Superior temporal gyrus (tissue), 1 donor: ENCODE measurements around the gene ZSCAN5B.
"Not testable (repeated sequence)": the region's sequence is repeated elsewhere in the genome, so short reads cannot be mapped to it uniquely, and the experiment has no call there.

Experiments used
- DNase-seq: peaks from one replicate; pipeline ENCODE4 v3.0.0-alpha.2; 2016; ENCODE audit errors: extremely low spot score

Gene ZSCAN5B

DNA sequence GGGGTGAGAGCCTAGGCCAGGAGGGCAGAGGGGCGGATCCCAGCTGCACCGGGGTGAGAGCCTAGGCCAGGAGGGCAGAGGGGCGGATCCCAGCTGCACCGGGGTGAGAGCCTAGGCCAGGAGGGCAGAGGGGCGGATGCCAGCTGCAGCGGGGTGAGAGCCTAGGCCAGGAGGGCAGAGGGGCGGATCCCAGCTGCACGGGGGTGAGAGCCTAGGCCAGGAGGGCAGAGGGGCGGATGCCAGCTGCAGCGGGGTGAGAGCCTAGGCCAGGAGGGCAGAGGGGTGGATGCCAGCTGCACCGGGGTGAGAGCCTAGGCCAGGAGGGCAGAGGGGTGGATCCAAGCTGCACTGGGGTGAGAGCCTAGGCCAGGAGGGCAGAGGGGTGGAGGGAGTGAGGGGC lies 21.3 kb downstream of the ZSCAN5B start:
- DNase-seq = not testable (repeated sequence)

DNA sequence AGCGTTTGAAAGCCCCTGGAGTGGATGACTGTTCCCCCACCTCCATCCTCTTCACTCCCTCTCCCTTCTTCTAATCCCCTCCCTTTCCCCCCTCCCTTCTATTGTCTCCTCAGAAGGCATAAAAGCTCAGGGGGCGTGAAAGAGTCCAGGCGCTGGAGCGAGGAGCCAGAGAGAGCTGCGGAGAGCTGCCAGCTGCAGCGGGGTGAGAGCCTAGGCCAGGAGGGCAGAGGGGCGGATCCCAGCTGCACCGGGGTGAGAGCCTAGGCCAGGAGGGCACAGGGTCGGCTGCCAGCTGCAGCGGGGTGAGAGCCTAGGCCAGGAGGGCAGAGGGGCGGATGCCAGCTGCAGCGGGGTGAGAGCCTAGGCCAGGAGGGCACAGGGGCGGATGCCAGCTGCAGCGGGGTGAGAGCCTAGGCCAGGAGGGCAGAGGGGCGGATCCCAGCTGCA lies 21.7 kb downstream of the ZSCAN5B start, which contains the start of gene GALP:
Gene GALP (plus strand): TSS at position 148 of the 447 bp plus-strand sequence. CDS start 1,101 bp downstream, outside the sequence.
- not testable (repeated sequence) for DNase-seq

DNA sequence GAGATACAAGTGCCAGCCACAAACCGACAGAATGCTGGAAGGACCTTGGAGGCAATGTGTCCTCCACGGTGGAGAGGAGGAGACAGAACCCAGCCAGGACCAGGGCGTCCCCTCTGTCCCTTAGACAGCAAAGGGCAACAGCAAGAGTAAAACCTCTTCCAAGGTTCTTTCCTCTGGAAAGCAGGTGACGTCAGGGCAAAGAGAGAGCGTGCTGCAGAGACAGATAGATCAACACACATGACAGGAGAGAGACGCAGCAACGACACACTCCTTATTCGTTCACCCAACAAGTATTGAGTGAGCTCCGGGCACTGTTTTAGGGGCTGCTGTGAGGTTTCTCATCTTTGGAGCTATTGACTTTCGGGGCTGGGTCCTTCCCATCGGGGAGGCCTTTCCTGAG lies 23.0 kb downstream of the ZSCAN5B start:
- DNase-seq = no peak

DNA sequence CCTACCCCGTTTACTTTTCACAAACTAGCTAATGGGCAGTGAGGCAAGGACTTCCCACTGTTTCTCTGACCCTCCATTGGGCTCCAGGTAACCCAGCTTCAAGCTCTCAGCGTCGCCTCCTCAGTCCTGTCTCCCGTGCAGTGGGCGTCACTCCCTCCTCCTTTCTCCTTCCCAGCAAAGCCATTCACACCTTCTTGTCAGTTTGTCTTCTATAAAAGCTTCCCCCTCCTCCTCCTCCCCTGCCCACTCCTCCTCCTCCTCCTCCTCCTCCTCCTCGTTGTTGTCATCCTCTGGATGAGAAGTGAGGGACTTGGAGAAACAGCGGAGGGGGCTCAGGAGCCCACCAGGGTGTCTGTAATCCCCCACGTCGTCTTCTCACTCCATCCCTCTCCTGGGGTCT lies 23.5 kb downstream of the ZSCAN5B start:
- no peak for DNase-seq

DNA sequence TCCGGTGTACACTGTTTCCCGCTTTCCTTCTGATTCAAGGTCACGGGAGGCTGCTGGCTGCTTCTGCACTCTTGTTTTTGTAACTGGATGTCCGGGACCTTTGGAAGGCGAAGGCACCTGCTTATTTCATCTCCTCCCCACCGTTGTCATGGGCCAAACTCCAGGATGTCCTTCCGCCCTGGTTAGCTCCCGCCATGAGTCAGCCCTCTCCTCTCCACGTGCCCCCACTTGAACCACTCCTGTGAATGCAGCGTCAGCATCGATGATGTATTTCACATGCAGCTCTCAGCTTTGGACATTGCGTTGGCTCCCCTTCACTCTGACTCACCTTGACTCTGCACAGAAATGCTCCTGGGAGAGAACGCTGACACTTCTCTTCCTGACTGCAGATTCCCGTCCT lies 27.3 kb downstream of the ZSCAN5B start:
- DNase-seq = no peak

DNA sequence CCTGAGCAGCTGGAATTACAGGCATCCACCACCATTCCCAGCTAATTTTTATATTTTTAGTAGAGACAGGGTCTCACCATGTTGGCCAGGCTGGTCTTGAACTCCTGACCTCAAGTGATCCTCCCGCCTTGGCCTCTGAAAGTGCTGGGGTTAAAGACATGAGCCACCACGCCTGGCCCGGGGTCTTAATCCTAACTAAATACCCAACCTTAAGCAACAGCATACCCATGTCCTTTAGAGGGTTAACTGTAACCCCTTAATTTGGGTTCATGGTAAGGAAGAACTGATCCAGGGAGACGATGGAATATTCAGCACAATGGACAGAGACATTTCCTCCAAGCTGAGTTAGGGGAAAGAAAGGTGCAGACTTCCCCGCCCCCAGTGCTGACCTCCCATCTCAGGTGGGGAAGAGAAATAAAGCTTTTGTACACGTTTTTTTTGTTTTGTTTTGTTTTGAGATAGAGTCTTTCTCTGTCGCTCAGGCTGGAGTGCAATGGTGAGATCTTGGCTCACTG lies 30.5 kb downstream of the ZSCAN5B start:
- DNase-seq = no peak

DNA sequence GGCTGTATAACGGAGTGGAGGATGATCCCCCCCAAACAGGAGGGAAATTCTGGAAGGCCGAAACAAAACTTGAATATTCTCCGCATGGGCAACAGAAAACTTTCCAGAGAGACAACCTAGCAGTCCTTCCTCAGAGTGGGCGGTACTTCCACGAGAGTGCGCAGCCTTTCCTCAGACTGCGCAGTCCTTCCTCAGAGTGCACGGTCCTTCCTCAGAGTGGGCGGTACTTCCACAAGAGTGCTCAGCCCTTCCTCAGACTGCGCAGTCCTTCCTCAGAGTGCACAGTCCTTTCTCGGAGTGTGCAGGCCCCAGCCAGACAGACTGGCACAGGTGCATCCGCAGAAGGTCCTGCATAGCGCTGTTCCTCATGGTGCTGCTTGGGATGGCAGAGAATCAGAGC lies 34.5 kb downstream of the ZSCAN5B start:
- DNase-seq = no peak

DNA sequence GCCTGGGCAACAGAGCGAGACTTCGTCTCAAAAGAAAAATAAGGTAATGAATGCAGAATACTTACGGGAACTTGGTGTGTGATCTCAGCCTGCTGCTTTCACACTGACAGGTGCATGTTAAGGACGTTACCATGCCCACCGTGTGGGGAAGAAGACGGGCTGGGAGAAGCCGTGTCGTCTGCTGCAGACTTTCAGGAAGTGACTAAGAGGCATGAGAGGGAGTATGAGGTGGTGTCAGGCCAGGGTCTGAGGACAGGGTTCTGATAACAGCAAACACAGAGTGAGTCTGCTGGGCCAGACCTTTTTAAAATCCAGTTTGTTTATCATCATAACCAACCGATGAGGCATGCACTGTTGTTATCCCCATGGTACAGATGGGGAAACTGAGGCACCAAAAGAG lies 35.3 kb downstream of the ZSCAN5B start:
- DNase-seq = no peak

DNA sequence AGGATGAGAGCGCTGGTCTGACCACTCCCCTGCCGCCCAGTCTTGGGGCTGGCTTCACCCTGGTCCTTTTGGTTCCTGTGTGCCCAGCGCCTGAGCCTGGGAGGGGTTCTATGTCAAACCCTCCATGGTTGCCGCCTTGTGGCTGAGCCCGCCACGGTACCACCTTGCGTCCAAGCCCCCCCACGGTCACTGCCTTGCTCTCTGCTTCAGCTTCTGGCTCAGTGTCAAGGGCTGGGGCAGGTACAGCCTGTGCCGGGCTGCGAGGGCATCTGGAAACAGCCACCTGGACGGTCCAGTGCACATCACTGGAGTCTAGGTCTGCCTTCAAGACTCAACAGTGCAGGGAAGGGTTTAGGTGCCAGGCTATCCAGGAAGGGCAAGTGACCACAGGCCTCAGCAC lies 36.0 kb downstream of the ZSCAN5B start:
- no peak for DNase-seq

DNA sequence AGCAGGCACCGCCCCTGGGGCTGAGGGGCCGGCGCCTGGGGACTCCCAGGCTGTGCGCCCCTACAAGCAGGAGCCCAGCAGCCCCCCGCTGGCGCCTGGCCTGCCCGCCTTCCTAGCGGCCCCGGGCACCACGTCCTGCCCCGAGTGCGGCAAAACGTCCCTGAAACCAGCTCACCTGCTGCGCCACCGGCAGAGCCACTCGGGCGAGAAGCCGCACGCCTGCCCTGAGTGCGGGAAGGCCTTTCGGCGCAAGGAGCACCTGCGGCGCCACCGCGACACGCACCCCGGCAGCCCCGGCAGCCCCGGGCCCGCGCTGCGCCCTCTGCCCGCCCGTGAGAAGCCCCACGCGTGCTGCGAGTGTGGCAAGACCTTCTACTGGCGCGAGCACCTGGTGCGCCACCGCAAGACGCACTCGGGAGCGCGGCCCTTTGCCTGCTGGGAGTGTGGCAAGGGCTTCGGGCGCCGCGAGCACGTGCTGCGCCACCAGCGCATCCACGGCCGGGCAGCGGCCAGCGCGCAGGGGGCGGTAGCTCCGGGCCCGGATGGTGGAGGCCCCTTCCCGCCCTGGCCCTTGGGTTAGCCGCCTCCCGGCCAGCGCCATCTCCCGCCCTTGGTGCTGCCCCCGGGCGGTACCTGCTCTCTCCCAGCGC lies 37.8 kb downstream of the ZSCAN5B start:
- no peak for DNase-seq

DNA sequence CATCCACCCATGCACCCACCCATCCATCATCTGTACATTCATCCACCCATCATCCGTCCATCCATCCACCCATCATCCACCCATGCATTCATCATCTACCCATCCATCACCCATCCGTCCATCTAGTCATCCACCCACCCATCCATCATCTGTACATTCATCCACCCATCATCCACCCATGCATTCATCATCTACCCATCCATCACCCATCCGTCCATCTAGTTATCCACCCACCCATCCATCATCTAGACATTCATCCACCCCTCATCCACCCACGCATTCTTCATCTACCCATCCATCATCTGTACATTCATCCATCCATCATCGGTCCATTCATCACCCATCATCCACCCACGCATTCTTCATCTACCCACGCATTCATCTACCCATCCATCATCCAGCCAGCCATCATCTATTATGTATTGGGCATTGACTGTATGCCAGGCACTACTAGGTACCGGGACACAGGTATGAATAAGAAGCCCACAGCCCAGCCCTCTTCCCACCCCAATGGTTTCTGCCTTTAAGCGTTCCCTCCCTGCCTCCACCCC lies 38.5 kb downstream of the ZSCAN5B start:
- no peak for DNase-seq

DNA sequence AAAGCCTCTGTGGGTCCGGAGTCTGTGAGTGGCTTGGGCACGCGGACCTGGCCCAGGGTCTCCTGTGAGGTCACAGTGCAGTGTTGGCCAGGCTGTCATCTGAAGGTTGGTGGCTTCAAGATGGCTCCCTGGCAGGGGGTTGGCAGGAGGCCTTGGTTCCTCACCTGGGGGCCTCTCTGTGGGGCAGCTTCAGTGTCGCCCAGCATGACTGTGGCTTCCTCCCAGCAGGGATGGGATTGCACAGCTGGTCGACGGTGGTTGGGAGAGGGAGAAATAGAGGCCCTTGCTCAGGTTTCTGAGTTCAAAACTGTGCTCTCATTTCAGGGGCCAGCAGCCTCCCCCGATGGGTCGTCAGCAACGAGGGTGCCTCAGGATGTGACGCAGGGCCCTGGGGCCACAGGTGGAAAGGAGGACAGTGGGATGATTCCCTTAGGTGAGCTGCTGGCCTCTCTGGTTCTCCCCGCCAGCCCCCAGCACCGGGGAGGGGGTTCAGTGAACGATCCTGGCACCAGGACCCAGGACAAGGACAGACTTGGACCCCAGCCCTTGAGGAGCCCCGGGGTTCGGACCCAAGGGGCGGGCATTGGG lies 39.3 kb downstream of the ZSCAN5B start:
- DNase-seq = no peak

DNA sequence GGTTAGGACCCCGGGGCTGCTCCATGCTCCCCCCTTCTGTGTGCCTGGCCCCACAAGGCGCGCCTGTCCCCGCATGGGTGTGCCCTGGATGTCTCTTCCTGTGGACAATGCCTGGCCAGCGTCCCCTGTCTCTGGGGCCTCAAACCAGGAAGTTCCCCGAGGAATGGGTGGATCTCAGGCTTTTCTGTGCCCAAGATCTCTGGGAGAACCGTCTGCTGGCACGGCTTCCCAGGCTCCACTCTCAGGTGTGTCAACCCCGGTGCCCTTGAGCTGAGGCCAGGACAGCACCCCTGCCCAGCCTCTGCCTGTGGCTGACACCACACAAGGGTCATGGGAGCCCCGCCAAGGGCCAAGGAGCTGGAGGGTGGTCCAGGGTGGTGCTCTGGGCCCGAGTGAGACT lies 40.8 kb downstream of the ZSCAN5B start:
- no peak for DNase-seq

DNA sequence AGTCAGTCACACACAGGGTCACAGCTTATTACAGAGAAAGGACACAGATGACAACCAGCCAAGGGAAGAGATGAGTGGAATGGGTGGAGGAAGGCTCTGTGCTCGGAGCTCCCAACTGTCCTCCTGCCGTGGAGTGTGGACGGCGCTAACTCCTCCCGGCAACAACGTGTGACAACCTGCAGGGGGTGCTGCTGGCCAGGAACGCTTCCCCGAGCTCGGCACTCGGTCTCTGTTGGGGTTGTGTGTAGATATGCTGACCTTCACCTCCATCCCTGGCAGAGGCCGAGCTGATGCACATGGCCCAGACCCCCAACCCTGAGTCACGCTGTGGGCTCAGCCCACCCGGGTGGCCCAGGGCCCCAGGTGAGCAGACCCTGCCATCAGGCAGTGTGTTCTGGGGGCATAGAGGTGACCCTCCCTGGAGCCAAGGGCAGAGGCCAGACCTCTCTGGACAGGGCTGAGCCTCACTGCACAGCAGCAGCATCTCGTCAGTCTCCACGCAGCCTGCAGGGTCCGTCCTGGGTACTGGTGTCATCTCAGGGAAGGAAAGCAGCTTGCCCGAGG lies 42.4 kb downstream of the ZSCAN5B start:
- no peak for DNase-seq

DNA sequence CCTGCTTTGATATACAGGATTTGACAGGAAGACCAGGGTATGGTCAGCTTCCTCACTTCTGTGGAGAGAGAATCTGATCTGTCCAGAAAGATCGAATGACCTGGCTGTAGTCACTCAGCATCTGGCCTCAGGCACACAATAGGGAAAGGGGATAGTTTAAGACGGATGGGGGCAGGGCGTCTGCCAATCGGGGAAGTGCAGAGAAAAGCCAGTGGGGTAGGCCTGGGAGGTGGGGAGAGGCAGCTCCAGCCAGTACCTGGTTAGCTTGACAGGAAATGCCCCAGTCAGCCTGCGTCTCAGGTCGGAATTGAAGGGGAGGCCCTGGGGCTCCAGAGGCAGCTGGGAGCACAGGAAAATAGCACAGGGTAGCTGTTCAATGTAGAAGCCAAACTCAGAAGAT lies 44.1 kb downstream of the ZSCAN5B start:
- DNase-seq = no peak

DNA sequence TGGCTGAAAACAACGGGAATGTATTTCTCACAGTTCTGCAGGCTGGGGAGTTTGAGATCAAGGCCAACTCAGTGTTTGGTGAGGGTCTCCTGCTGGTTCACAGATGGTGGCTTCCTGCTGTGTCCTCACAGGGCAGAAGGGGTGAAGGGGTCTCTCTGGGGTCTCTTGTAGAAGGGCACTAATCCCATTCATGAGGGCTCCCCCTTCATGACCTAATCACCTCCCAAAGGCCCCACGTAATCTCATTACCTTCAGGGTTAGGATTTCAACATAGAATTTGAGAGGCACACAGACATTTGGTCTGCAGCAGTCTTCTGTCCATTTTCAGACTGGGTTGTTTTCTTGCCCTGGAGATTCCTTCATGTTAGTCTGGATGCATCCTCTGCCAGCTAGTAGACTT lies 44.9 kb downstream of the ZSCAN5B start:
- DNase-seq = no peak

DNA sequence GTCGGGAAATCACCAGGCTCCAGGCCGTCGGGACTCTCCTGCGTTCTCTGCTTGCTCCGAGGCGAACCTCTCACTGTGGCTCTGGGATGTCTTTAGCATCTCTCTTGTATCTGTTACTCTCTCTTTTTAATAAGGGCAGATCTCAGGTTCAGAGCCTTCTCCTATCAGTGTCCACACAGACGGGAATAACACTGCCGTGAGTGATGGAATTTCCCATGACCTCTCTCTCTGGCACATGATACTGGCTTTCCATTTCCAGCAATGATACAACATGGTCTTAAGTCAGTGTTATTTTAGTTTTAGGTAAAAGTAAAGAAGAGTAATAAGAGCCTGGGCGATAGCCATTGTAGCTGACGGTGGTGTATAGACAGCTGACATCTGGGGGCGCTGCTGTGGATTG lies 47.2 kb downstream of the ZSCAN5B start:
- no peak for DNase-seq

DNA sequence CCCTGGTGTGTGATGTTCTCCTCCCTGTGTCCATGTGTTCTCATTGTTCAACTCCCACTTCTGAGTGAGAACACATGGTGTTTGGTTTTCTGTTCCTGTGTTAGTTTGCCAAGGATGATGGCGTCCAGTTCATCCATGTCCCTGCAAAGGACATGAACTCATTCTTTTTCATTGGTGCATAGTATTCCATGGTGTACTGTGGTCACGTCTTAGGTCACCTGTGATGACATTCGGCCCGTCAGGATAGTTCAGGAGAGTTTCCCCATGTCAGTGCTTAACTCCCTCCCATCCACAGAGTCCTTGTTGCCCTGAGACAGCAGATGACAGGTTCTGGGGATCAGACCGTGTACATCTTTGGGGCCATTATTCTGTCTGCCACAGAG lies 47.9 kb downstream of the ZSCAN5B start:
- DNase-seq = no peak

DNA sequence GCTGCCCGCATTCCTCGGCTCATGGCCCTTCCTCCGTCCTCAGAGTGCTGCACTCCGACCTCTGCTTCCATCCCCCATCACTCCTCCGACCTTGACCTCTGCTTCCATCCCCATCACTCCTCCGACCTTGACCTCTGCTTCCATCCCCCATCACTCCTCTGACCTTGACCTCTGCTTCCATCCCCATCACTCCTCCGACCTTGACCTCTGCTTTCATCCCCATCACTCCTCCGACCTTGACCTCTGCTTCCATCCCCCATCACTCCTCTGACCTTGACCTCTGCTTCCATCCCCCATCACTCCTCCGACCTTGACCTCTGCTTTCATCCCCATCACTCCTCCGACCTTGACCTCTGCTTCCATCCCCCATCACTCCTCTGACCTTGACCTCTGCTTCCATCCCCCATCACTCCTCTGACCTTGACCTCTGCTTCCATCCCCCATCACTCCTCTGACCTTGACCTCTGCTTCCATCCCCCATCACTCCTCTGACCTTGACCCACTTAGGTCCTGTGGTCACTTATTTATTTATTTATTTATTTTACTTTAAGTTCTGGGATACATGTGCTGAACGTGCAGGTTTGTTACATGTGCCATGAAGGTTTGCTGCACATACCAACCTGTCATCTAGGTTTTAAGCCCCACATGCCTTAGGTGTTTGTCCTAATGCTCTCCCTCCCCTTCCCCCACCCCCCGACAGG lies 48.5 kb downstream of the ZSCAN5B start:
- DNase-seq = not testable (repeated sequence)

DNA sequence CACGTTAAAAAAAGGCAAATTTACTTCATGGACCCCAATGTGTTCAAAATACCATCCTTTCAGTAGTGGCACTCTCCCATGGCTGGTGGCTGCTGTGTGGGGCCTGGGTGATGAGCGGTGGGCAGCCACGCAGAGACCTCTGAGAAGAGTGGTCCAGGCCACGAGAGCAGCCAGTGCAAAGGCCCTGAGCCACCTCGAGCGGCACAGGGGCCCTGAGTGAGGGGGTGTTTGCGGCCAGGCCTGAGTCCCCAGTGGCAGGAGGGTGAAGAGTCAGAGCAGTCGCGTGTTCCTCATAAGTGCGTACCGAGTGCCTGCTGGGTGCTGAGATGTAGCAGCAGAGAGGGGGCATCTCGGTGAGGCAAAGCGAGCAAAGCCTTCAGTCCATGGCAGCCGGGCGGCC lies 49.5 kb downstream of the ZSCAN5B start:
- DNase-seq = no peak

DNA sequence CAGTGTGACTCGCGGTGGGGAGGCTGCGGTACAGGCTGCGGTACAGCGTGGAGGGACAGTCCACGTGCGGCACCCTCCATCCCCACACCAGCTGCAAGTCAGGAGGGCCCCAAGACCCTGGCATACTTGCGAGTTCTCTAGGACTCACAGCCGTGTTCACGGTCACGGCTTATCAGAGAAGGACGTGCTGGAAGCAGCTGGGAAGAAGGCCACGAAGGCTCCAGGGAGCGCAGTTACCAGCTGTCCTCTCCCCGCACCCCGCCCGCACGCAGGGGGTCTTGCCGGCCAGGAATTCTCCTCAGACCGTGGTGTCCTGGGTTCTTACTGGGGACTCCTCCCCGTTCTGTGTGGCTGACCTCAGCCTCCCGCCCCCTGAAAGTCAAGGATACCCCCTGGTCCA lies 50.3 kb downstream of the ZSCAN5B start:
- no peak for DNase-seq

DNA sequence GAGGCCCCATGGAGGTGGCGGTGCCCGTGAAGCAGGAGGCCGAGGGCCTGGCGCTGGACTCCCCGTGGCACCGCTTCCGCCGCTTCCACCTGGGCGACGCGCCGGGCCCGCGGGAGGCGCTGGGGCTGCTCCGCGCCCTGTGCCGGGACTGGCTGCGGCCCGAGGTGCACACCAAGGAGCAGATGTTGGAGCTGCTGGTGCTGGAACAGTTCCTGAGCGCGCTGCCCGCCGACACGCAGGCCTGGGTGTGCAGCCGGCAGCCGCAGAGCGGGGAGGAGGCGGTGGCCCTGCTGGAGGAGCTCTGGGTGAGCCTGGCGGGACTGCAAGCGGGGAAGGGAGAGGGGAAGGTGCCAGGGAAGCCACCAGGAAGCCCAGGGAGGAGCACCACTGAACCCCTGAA lies 50.7 kb downstream of the ZSCAN5B start:
- no peak for DNase-seq
